HepG2 (cell line): Measurements from ENCODE around the gene ERMP1. TPM values are rescaled to one million over a fixed set of nuclear protein-coding genes. Genes with fewer than 3 reads are reported as not detected.

Source experiments
- ATAC-seq: fragments of 200-7000 bp; cut with Tn5 transposase; 3 replicates; pipeline ENCODE4 v1.9.1; 2020; ENCODE audit warnings: mild to moderate bottlenecking, moderate library complexity
- BruUV-seq: library from RNA; stranded (reverse); fragments of 400-500 nt; replicated peaks from 2 replicates; lab custom pipeline; 2021; lab: Mats Ljungman, UMichigan
- CTCF ChIA-PET: fragments of 300-600 bp; formaldehyde crosslinking; extraction: SDS; loops from one replicate; lab custom pipeline; 2021; ENCODE audit warnings: low total read pairs, inconsistent platforms, low intra/inter-chr PET ratio; lab: Yijun Ruan, JAX
- POLR2A ChIA-PET: fragments of 350-600 bp; sonication (Branson Sonifier 250); formaldehyde crosslinking; loops from one replicate; lab custom pipeline; 2020; ENCODE audit warnings: antibody characterized with exemption, inconsistent platforms; lab: Yijun Ruan, JAX
- DNase-seq: peaks from one replicate; pipeline ENCODE4 v3.0.0-alpha.2; 2015; ENCODE audit warnings: low spot score
- FAIRE-seq: peaks from 3 replicates; lab custom pipeline; 2011; peaks lifted over from hg19 to GRCh38; lab: Jason Lieb, UNC
- H2AFZ ChIP-seq: one replicate; pipeline ENCODE4 v1.6.1; 2011; ENCODE audit warnings: low read length, inconsistent platforms
- H3K27ac ChIP-seq: fragments of 300-600 bp; 3 replicates; pipeline ENCODE4 v1.8.0; 2011; ENCODE audit warnings: mixed run types, mild to moderate bottlenecking, mixed read lengths, low read length, inconsistent platforms; ENCODE audit not compliant: insufficient read depth; ENCODE audit errors: extremely low read length
- H3K27me3 ChIP-seq, 2 experiments: fragments of 200-600 bp in 1 of 2; 2 replicates in 1 of 2; 3 replicates in 1 of 2; pipeline versions ENCODE4 v1.6.0 to v1.8.0; 2011; ENCODE audit warnings: low read length in 2 of 2, mild to moderate bottlenecking in 2 of 2, moderate library complexity in 2 of 2, inconsistent platforms in 1 of 2; ENCODE audit not compliant: insufficient read depth in 2 of 2, control insufficient read depth in 1 of 2
- H3K36me3 ChIP-seq, 2 experiments: fragments of 200-600 bp in 1 of 2; replicated peaks in 1 of 2; 2 replicates in 1 of 2; 3 replicates in 1 of 2; pipeline versions ENCODE4 v1.5.1 to v1.8.0; 2011; ENCODE audit warnings: low read length in 2 of 2, inconsistent platforms in 1 of 2; ENCODE audit not compliant: insufficient read depth in 2 of 2, control insufficient read depth in 1 of 2
- H3K4me1 ChIP-seq: 2 replicates; pipeline ENCODE4 v1.5.1; 2012; ENCODE audit warnings: low read length, inconsistent platforms; ENCODE audit not compliant: insufficient read depth
- H3K4me2 ChIP-seq: 2 replicates; pipeline ENCODE4 v1.6.0; 2011; ENCODE audit warnings: low read depth, low read length, inconsistent platforms
- H3K4me3 ChIP-seq, 3 experiments: fragments of 200-600 bp in 1 of 3; sonication (generic), shearing (Covaris generic) in 1 of 3; replicated peaks in 1 of 3; 2 replicates each; pipeline ENCODE4 v1.5.1; 2011 to 2016; ENCODE audit warnings: low read length in 3 of 3, inconsistent platforms in 2 of 3, low read depth in 2 of 3, mild to moderate bottlenecking in 2 of 3, control low read depth in 1 of 3, mixed read lengths in 1 of 3; ENCODE audit not compliant: insufficient read depth in 1 of 3
- H3K79me2 ChIP-seq: one replicate; pipeline ENCODE4 v1.6.1; 2011; ENCODE audit warnings: low read length, inconsistent platforms; ENCODE audit not compliant: insufficient read depth
- H3K9ac ChIP-seq: 2 replicates; pipeline ENCODE4 v1.6.0; 2011; ENCODE audit warnings: mild to moderate bottlenecking, low read depth, low read length, inconsistent platforms; ENCODE audit not compliant: insufficient read depth
- H3K9me3 ChIP-seq: 2 replicates; pipeline ENCODE4 v1.5.1; 2012; ENCODE audit warnings: mild to moderate bottlenecking, low read length
- H4K20me1 ChIP-seq: 2 replicates; pipeline ENCODE4 v1.6.0; 2011; ENCODE audit warnings: inconsistent platforms, mild to moderate bottlenecking, low read length, moderate library complexity; ENCODE audit not compliant: insufficient read depth
- FOXC1 ChIP-seq: sonication (generic); formaldehyde crosslinking; IDR thresholded peaks from 2 replicates; pipeline ENCODE4 v1.8.0; 2022; ENCODE audit warnings: mild to moderate bottlenecking, missing genetic modification reagents, borderline replicate concordance
- KAT2B ChIP-seq: fragments of 150-350 bp; IDR thresholded peaks from 2 replicates; pipeline ENCODE4 v1.6.1; 2014; ENCODE audit warnings: low read depth, low read length, borderline replicate concordance
- NAIF1 ChIP-seq: sonication (generic); formaldehyde crosslinking; IDR thresholded peaks from 2 replicates; pipeline ENCODE4 v1.5.0; 2020; ENCODE audit warnings: mild to moderate bottlenecking, missing genetic modification reagents, borderline replicate concordance
- NBN ChIP-seq: fragments of 450-650 bp; conservative IDR thresholded peaks from 2 replicates; pipeline ENCODE4 v1.6.1; 2017
- SYNCRIP ChIP-seq: fragments of 200-400 bp; formaldehyde crosslinking; IDR thresholded peaks from 2 replicates; pipeline ENCODE4 v1.6.1; 2018; ENCODE audit warnings: mild to moderate bottlenecking, low read depth, low read length; ENCODE audit not compliant: insufficient read depth
- WGBS: methylation state at CpG from one replicate; pipeline ENCODE4 v1.1.6; 2017; ENCODE audit warnings: low lambda C conversion rate; 5-methylcytosine and 5-hydroxymethylcytosine counted together
- in situ Hi-C: cut with HindIII; loops from 2 replicates; pipeline ENCODE4 v1.10.0; 2017; ENCODE audit warnings: low pct_unique_long_range_greater_than_20kb; ENCODE audit not compliant: extremely low pct_ligation_motif_present
- intact Hi-C: fragments of 100-400 bp; cut with micrococcal nuclease; formaldehyde crosslinking; loops from one replicate; pipeline ENCODE4 v1.10.0; 2022; ENCODE audit not compliant: unreplicated experiment
- polyA plus RNA-seq, 8 experiments: library from polyadenylated mRNA; depleted of rRNA in 3 of 8; stranded (reverse) in 7 of 8; unstranded in 1 of 8; fragments of >200 nt; fragmentation: Illumina TruSeq in 4 of 8; extraction: Trizol in 4 of 8; gene quantifications; 2 replicates each; pipeline versions ENCODE4 v1.2.1 to v1.2.3, GENCODE V29; 2011 to 2016; ENCODE audit warnings: low read depth in 4 of 8, missing spikeins in 1 of 8, mixed read lengths in 1 of 8; ENCODE audit not compliant: insufficient read depth in 1 of 8
- total RNA-seq, 5 experiments: library from RNA; depleted of rRNA; stranded (reverse); fragments of >200 nt; fragmentation: Illumina TruSeq; extraction: Trizol; gene quantifications; 2 replicates each; pipeline ENCODE4 v1.2.3, GENCODE V29; 2016; ENCODE audit warnings: low read depth in 1 of 5
- TF ChIP-seq, protein P1 (sequence below): sonication (generic); formaldehyde crosslinking; IDR thresholded peaks from 2 replicates; pipeline ENCODE4 v1.5.1; 2020; ENCODE audit warnings: mild to moderate bottlenecking, moderate library complexity, missing genetic modification reagents
- TF ChIP-seq, protein P2 (sequence below): IDR thresholded peaks from 2 replicates; pipeline ENCODE4 v1.6.1; 2016; ENCODE audit warnings: low read depth, missing genetic modification reagents, missing compliant biosample characterization
- TF ChIP-seq, protein P3 (sequence below): sonication (generic); formaldehyde crosslinking; IDR thresholded peaks from 2 replicates; pipeline ENCODE4 v1.5.0; 2020; ENCODE audit warnings: missing genetic modification reagents
- TF ChIP-seq, protein P4 (sequence below): sonication (generic); formaldehyde crosslinking; IDR thresholded peaks from 2 replicates; pipeline ENCODE4; 2020; ENCODE audit warnings: missing genetic modification reagents, mild to moderate bottlenecking, borderline replicate concordance
- TF ChIP-seq, protein P5 (sequence below): sonication (generic); formaldehyde crosslinking; IDR thresholded peaks from 2 replicates; pipeline ENCODE4 v1.8.1; 2023; ENCODE audit warnings: mild to moderate bottlenecking, missing genetic modification reagents

ERMP1 gene
- total and polyA plus RNA-seq, 2 of the 13 experiments (the other 11 are each of a cell fraction or from before 2014, with no cell fraction given): 40.9 to 65.4 TPM

DNA sequence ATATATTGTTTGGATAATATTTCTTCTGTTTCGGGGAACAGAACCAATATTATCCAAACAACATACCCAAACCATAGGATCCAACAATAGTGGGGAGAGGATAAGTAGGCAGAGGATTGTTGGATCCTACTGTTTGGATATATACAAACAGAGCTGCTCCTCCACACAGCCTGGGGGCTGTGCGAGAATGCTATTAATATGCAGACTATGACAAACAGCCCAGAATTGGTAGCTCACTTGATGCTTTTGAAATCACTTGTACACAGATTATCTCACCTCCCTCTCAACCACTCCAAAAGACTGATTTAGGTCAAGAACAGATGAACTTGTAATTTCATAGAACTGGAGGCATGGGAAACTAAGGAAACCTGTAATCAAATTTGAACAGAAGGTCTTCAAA lies 33.4 kb upstream of the ERMP1 start (continued):
- TF ChIP-seq, protein P1, sequence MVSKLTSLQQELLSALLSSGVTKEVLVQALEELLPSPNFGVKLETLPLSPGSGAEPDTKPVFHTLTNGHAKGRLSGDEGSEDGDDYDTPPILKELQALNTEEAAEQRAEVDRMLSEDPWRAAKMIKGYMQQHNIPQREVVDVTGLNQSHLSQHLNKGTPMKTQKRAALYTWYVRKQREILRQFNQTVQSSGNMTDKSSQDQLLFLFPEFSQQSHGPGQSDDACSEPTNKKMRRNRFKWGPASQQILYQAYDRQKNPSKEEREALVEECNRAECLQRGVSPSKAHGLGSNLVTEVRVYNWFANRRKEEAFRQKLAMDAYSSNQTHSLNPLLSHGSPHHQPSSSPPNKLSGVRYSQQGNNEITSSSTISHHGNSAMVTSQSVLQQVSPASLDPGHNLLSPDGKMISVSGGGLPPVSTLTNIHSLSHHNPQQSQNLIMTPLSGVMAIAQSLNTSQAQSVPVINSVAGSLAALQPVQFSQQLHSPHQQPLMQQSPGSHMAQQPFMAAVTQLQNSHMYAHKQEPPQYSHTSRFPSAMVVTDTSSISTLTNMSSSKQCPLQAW (CRISPR knock-in tag): no peak

DNA sequence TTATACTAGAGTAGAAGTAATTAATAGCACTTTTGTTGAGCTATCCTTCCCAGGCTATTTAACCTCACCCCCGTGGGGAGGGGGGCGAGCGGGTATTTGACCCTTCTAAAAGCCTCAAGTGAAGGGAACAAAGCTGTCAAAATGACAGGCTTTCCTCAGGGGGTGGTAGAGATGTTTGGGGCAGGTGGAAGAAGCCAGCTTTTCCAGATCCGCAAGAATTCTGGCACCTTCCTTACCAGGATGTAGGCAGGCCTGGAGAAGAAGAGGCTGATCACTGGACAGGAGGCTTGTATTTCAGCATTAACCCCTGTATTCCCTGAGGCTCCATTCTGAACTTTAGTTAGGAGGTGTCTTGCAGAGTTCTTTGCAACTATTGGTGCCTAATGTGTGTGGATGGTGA lies 31.5 kb upstream of the ERMP1 start:
- Histone ChIP-seq H3K27me3 (no peaks in the 10 kb centered on the region), H3K79me2 (no peaks in the 10 kb centered on the region), H4K20me1 (no peaks in the 10 kb centered on the region), H3K36me3 (no peaks in the 10 kb centered on the region), H3K9me3 (no peaks in the 10 kb centered on the region), H3K4me2 (no peak overlapping the region), H3K27ac (no peak overlapping the region), H3K9ac (no peak overlapping the region), H3K4me3 (no peak overlapping the region), H2AFZ (no peak overlapping the region), H3K4me1 (peaks cover 27% of the 10 kb centered on the region)
- BruUV-seq: no TSS peak
- intact Hi-C loops (no loop called here), in situ Hi-C loops (no loop called here)
- ChIA-PET POLR2A (no interaction called here), CTCF (no interaction called here)
- FAIRE-seq (no peak), DNase-seq (no peak), ATAC-seq (no peak)
- WGBS: 63% methylated on average over 4 of the region's 4 CpGs
- TF ChIP-seq, protein P2, sequence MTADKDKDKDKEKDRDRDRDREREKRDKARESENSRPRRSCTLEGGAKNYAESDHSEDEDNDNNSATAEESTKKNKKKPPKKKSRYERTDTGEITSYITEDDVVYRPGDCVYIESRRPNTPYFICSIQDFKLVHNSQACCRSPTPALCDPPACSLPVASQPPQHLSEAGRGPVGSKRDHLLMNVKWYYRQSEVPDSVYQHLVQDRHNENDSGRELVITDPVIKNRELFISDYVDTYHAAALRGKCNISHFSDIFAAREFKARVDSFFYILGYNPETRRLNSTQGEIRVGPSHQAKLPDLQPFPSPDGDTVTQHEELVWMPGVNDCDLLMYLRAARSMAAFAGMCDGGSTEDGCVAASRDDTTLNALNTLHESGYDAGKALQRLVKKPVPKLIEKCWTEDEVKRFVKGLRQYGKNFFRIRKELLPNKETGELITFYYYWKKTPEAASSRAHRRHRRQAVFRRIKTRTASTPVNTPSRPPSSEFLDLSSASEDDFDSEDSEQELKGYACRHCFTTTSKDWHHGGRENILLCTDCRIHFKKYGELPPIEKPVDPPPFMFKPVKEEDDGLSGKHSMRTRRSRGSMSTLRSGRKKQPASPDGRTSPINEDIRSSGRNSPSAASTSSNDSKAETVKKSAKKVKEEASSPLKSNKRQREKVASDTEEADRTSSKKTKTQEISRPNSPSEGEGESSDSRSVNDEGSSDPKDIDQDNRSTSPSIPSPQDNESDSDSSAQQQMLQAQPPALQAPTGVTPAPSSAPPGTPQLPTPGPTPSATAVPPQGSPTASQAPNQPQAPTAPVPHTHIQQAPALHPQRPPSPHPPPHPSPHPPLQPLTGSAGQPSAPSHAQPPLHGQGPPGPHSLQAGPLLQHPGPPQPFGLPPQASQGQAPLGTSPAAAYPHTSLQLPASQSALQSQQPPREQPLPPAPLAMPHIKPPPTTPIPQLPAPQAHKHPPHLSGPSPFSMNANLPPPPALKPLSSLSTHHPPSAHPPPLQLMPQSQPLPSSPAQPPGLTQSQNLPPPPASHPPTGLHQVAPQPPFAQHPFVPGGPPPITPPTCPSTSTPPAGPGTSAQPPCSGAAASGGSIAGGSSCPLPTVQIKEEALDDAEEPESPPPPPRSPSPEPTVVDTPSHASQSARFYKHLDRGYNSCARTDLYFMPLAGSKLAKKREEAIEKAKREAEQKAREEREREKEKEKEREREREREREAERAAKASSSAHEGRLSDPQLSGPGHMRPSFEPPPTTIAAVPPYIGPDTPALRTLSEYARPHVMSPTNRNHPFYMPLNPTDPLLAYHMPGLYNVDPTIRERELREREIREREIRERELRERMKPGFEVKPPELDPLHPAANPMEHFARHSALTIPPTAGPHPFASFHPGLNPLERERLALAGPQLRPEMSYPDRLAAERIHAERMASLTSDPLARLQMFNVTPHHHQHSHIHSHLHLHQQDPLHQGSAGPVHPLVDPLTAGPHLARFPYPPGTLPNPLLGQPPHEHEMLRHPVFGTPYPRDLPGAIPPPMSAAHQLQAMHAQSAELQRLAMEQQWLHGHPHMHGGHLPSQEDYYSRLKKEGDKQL (CRISPR knock-in tag): no peak
- TF ChIP-seq, protein P3, sequence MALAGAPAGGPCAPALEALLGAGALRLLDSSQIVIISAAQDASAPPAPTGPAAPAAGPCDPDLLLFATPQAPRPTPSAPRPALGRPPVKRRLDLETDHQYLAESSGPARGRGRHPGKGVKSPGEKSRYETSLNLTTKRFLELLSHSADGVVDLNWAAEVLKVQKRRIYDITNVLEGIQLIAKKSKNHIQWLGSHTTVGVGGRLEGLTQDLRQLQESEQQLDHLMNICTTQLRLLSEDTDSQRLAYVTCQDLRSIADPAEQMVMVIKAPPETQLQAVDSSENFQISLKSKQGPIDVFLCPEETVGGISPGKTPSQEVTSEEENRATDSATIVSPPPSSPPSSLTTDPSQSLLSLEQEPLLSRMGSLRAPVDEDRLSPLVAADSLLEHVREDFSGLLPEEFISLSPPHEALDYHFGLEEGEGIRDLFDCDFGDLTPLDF (CRISPR knock-in tag): no peak
- no peak for TF ChIP-seq FOXC1
- no peak for TF ChIP-seq NAIF1
- no peak for TF ChIP-seq KAT2B
- no peak for TF ChIP-seq SYNCRIP
- TF ChIP-seq, protein P4, sequence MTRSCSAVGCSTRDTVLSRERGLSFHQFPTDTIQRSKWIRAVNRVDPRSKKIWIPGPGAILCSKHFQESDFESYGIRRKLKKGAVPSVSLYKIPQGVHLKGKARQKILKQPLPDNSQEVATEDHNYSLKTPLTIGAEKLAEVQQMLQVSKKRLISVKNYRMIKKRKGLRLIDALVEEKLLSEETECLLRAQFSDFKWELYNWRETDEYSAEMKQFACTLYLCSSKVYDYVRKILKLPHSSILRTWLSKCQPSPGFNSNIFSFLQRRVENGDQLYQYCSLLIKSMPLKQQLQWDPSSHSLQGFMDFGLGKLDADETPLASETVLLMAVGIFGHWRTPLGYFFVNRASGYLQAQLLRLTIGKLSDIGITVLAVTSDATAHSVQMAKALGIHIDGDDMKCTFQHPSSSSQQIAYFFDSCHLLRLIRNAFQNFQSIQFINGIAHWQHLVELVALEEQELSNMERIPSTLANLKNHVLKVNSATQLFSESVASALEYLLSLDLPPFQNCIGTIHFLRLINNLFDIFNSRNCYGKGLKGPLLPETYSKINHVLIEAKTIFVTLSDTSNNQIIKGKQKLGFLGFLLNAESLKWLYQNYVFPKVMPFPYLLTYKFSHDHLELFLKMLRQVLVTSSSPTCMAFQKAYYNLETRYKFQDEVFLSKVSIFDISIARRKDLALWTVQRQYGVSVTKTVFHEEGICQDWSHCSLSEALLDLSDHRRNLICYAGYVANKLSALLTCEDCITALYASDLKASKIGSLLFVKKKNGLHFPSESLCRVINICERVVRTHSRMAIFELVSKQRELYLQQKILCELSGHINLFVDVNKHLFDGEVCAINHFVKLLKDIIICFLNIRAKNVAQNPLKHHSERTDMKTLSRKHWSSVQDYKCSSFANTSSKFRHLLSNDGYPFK: no peak
- TF ChIP-seq, protein P5, sequence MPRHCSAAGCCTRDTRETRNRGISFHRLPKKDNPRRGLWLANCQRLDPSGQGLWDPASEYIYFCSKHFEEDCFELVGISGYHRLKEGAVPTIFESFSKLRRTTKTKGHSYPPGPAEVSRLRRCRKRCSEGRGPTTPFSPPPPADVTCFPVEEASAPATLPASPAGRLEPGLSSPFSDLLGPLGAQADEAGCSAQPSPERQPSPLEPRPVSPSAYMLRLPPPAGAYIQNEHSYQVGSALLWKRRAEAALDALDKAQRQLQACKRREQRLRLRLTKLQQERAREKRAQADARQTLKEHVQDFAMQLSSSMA: no peak
- TF ChIP-seq NBN: no peak
